ENCODE results near the gene ATP10A.
A peak's percentile ranks its signal among the peaks of the same experiment; 100 is the strongest.

The ATP10A gene

GRCh38 chr15:25690673-25691543, 172.2 kb downstream of the ATP10A start:
- peak; percentile 81 for DNase-seq (ENCODE audit: low read depth, low spot score)
- no peak for TF ChIP-seq CTCF (IDR thresholded peaks at IDR 0.05; ENCODE audit: low read depth, low read length)
- H3K4me3 ChIP-seq (ENCODE audit: low read depth, low read length) = no peak overlapping the region
- in situ Hi-C loops (cut with HindIII; ENCODE audit: low sequenced_read_pairs) = no loop called here

- in situ Hi-C loops (cut with HindIII; ENCODE audit: low sequenced_read_pairs) = no loop called here
- no peak for DNase-seq (ENCODE audit: low read depth, low spot score)
- TF ChIP-seq CTCF (IDR thresholded peaks at IDR 0.05; ENCODE audit: low read depth, low read length) = no peak
- no peak overlapping the region for H3K4me3 ChIP-seq (ENCODE audit: low read depth, low read length)
Observed at GRCh38 chr15:25689592-25689991, 173.5 kb downstream of the ATP10A start.

- in situ Hi-C loops (cut with HindIII; ENCODE audit: low sequenced_read_pairs) = no loop called here
- no peak for DNase-seq (ENCODE audit: low read depth, low spot score)
- no peak overlapping the region for H3K4me3 ChIP-seq (ENCODE audit: low read depth, low read length)
- no peak for TF ChIP-seq CTCF (IDR thresholded peaks at IDR 0.05; ENCODE audit: low read depth, low read length)
Observed at GRCh38 chr15:25688166-25688565, 175.0 kb downstream of the ATP10A start.

- H3K4me3 ChIP-seq (ENCODE audit: low read depth, low read length) = no peak overlapping the region
- DNase-seq (ENCODE audit: low read depth, low spot score) = no peak
- TF ChIP-seq CTCF (IDR thresholded peaks at IDR 0.05; ENCODE audit: low read depth, low read length) = no peak
- in situ Hi-C loops (cut with HindIII; ENCODE audit: low sequenced_read_pairs) = no loop called here
Observed at GRCh38 chr15:25687689-25688088, 175.4 kb downstream of the ATP10A start.

- no peak overlapping the region for H3K4me3 ChIP-seq (ENCODE audit: low read depth, low read length)
- no peak for DNase-seq (ENCODE audit: low read depth, low spot score)
- TF ChIP-seq CTCF (IDR thresholded peaks at IDR 0.05; ENCODE audit: low read depth, low read length) = no peak
- in situ Hi-C loops (cut with HindIII; ENCODE audit: low sequenced_read_pairs) = no loop called here
Observed at GRCh38 chr15:25687276-25687675, 175.9 kb downstream of the ATP10A start.

GRCh38 chr15:25686780-25687179, 176.3 kb downstream of the ATP10A start:
- in situ Hi-C loops (cut with HindIII; ENCODE audit: low sequenced_read_pairs) = no loop called here
- no peak for DNase-seq (ENCODE audit: low read depth, low spot score)
- TF ChIP-seq CTCF (IDR thresholded peaks at IDR 0.05; ENCODE audit: low read depth, low read length) = no peak
- no peak overlapping the region for H3K4me3 ChIP-seq (ENCODE audit: low read depth, low read length)
